GM18526 (cell line): Measurements from ENCODE around the gene RAP1A.

Experiments
- POLR2A ChIP-seq: IDR thresholded peaks from 3 replicates; pipeline ENCODE4 v1.6.1; 2011; ENCODE audit not compliant: insufficient read length; ENCODE audit errors: extremely low read depth

The RAP1A gene

DNA sequence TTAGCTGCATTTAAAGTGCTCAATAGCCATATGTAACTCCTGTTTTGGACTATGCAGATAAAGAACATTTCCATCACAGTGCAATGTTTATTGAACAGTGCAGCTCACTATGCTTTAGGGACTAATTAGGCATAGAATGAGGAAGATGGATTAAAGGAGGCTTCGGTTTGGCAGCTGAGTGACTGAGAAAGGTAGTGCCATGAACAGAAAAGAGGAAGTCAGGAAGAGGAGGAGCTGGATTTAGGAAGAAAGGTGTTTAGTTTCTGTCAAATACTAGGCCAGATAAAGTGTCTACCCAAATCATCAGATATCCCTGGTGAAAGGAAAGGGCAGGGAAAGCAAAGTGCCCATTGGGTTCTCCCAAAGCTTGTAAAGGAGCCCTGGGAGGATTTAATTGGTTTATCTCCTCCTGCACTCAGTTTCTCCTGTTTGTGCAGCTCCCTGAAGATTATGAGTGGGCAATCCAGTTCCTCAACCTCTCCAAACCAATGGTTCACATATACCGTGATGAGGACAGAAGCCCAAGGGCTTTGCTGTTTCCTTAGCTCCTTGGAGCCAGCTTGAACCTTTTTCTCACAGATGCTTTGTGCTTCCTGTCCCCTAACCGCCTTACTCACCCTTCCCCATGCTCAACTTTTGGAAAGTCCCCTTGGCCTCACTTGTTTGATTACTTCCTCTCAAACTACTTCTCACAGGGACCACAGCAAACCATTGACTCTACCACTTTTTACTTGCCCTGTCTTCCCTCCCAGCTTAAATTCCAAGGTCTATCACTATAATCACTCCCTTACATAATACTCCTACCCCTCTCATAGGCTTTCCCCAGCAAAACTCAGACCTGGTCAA is 3.5 kb upstream of the RAP1A start:
- no peak for TF ChIP-seq POLR2A

GRCh38 chr1:111618081-111618480 is 1.5 kb upstream of the RAP1A start:
- no peak for TF ChIP-seq POLR2A

DNA sequence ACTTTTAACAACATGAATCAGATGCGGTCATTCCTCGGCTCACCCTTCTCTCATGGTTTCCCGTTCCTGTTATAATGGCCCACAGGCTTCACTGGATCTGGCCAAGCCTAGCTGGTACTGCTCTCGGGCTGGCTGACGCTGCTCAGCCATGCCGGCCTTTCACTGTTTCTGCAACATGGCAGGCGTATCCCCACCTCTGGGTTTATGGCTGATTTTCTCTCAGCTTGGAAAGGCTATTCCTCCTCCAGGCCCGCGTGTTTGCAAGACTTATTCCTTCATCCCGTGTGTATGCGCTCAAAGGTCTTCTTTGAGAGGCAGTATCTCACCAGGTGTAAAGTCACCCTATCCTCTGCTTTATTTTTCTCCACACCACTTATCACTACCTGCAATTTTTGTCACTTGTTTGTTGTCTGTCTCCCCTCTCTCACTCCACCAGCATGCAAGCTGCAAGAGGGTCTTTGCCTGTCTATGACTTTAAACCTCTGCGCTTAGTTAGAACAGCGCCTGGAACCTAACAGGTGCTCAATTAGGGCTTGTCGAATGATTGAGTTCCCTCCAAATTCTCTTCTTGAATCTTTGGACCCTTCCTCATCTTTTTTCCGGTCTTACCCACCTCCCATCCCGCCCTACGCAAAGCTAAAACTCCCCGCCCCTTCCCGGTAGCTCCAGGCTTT is 491 bp upstream of the RAP1A start:
- no peak for TF ChIP-seq POLR2A

DNA sequence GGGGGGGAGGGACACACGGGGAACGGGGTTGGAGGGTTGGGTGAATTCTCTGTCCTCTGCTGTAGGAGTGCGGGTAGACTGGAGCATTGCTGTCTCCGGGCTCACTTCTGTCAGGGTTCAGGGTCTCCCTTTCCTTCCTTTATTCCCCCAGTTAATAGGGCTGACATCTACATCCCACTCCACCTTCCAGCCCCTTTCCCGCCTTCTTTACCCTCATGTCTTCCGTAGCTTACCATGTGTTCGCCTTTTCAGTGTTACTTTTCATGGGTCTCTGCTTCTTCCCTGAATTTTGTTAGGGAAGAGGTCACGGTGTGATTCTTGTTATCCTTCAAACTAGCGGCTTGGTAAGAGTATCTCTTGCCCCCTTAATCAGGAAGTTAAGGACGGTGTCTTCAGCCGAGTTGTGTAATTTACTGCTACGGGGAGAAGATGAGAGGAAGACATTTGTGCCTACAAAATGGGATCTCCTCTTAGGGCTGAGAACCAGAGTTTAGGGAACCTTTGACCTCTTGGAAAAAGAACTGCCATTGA is 917 bp downstream of the RAP1A start:
- peak; percentile 3 for TF ChIP-seq POLR2A

DNA sequence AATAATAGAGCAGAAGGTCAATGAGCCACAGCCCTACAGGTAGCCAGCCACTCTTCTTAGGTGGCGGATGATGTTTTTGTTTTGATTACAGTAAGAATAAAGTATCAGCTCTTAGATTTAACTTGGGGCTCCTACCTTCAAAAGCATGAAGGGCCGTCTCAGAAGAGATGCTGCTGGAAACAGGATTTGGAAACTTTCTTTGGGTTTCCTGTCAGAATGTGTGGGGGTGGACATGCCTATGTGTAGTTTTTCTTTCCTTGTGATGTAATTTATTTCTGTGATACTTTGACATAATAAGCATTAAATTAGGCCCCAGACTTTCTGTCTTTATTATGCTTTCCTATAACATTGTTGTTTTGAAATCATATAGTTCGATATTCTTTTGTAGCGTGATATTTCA is 1.5 kb downstream of the RAP1A start:
- TF ChIP-seq POLR2A: no peak

- TF ChIP-seq POLR2A: no peak
Observed at GRCh38 chr1:111622166-111622565, 2.6 kb downstream of the RAP1A start.

DNA sequence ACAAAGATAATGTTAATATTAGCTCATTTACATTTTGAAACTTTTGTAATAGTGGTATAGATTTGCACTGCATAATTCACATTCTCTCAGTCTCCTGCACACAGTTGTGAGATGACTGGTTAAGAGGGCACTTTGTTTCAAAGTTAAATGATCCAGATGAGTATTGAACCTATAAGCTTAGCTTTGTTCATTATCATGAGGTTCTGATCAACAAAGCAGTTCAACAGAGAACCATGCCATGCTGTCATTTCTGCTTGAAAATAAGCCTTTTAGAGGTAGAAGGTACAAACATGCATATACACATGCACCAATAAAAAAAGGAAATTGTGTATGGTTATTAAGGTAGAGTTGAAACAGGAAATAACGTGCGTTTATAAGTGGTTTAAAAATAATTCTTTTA is 4.8 kb downstream of the RAP1A start:
- TF ChIP-seq POLR2A: no peak

DNA sequence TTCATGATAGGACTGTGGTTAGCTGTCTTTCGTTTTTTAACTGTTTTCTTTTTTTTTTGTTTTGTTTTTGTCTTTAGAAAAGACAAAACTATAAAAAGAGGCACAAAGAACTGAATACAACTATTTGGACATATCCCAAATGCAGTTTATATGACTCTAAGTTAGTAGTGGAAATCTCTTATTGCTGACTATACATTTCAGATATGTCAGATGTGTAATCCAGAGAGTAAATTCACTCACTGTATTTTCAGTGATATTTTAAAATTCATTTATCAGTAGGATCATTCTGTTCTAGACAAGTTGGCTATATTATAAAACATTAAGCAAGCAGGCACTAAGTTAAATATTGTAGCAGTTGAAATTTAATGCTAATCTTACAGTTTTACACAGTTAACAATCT is 5.7 kb downstream of the RAP1A start:
- no peak for TF ChIP-seq POLR2A

GRCh38 chr1:111628153-111628552 is 8.6 kb downstream of the RAP1A start:
- no peak for TF ChIP-seq POLR2A

- no peak for TF ChIP-seq POLR2A
Observed at GRCh38 chr1:111629190-111629954, 9.8 kb downstream of the RAP1A start.

DNA sequence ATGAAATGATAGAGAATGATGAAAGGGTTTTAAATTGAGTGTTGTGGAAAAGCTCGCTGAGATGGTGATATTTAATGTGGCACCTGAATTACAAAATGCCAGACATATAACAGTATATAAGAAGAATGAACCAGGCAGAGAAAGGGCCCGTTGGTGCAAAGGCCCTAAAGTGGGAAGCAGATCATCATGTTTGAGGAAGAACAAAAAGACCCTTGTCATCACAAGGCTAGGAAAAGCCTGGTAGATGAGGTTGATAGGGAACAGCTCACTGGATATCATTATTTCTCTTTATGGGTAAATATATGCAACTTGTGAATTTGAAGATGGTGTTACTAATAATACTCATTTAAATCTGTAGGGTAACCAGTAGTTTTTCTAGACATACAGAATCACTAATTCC is 11.0 kb downstream of the RAP1A start:
- TF ChIP-seq POLR2A: no peak

GRCh38 chr1:111631502-111631901 is 11.9 kb downstream of the RAP1A start:
- TF ChIP-seq POLR2A: no peak

DNA sequence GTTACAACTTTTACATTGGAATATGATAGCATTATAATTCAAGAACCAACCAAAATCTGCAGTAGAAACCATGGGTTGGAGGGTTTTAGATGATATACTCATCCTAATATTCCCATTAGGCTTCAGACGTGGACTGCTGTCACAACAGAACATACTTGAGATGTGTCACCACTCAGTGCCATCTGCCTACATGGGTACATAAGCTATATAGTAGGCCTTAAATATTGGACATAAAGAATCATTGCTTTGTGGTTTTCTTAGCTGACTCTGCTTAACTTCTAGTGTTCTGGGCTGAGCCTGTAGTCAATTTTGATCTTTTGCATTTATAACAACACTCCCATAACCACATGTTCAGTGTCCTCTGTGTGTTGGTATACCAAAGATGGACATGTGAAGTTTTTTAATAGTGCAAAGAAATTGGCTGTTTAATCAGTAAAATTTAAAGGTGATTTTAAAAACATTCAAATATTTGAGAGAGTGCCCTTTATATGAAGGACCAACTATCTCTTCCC is 14.2 kb downstream of the RAP1A start:
- TF ChIP-seq POLR2A: no peak

GRCh38 chr1:111635324-111636009 is 15.9 kb downstream of the RAP1A start:
- no peak for TF ChIP-seq POLR2A

- TF ChIP-seq POLR2A: no peak
Observed at GRCh38 chr1:111638320-111638719, 18.7 kb downstream of the RAP1A start.
